GM12878 (cell line): ENCODE results near the gene ZNF146. TPM values are rescaled to one million over a fixed set of nuclear protein-coding genes. Genes with fewer than 3 reads are reported as not detected.

Experiments used
- ATAC-seq: fragments of 200-7000 bp; cut with Tn5 transposase; 3 replicates; pipeline ENCODE4 v1.9.1; 2020; ENCODE audit warnings: mild to moderate bottlenecking, moderate library complexity
- BruUV-seq: library from RNA; stranded (reverse); fragments of 400-500 nt; replicated peaks from 2 replicates; lab custom pipeline; 2021; lab: Mats Ljungman, UMichigan
- CTCF ChIA-PET: fragments of 300-600 bp; sonication (Branson Sonifier 250); formaldehyde crosslinking; extraction: SDS; loops from one replicate; lab custom pipeline; 2021; ENCODE audit warnings: inconsistent platforms; lab: Yijun Ruan, JAX
- POLR2A ChIA-PET: fragments of 350-600 bp; formaldehyde crosslinking; extraction: SDS; loops from one replicate; lab custom pipeline; 2021; ENCODE audit warnings: inconsistent platforms; lab: Charles Lee
- RAD21 ChIA-PET: fragments of 300-600 bp; sonication (Branson Sonifier 250); formaldehyde crosslinking; loops from one replicate; lab custom pipeline; 2023; ENCODE audit warnings: antibody characterized with exemption; ENCODE audit not compliant: unreplicated experiment; lab: Charles Lee
- SMC1A ChIA-PET: fragments of 300-600 bp; sonication (Branson Sonifier 250); formaldehyde crosslinking; loops from one replicate; lab custom pipeline; 2023; ENCODE audit not compliant: unreplicated experiment, uncharacterized antibody; lab: Charles Lee
- DNase-seq: peaks from one replicate; pipeline ENCODE4 v3.0.0-alpha.2; 2011; ENCODE audit warnings: low read depth, low spot score
- FAIRE-seq: peaks from 3 replicates; lab custom pipeline; 2011; peaks lifted over from hg19 to GRCh38; lab: Jason Lieb, UNC
- H2AFZ ChIP-seq: 2 replicates; pipeline ENCODE4 v1.6.0; 2011; ENCODE audit warnings: low read depth, low read length, control low read depth; ENCODE audit not compliant: control insufficient read depth
- H3K27ac ChIP-seq: 2 replicates; pipeline ENCODE4 v1.5.1; 2011; ENCODE audit warnings: control low read depth; ENCODE audit not compliant: control insufficient read depth, insufficient read depth
- H3K27me3 ChIP-seq, 2 experiments: replicated peaks in 1 of 2; 2 replicates each; pipeline versions ENCODE4 v1.6.0 to v1.6.1; 2011; ENCODE audit warnings: low read length in 1 of 2; ENCODE audit not compliant: control insufficient read depth in 2 of 2, insufficient read depth in 2 of 2
- H3K36me3 ChIP-seq, 2 experiments: 2 replicates each; pipeline ENCODE4 v1.5.1; 2011; ENCODE audit warnings: low read length in 1 of 2; ENCODE audit not compliant: control insufficient read depth in 2 of 2, insufficient read depth in 2 of 2
- H3K4me1 ChIP-seq: 2 replicates; pipeline ENCODE4 v1.6.1; 2011; ENCODE audit warnings: mild to moderate bottlenecking, low read length, moderate library complexity, mixed read lengths; ENCODE audit not compliant: control insufficient read depth, insufficient read depth
- H3K4me2 ChIP-seq: 2 replicates; pipeline ENCODE4 v1.6.0; 2011; ENCODE audit warnings: control low read depth; ENCODE audit not compliant: control insufficient read depth, insufficient read depth
- H3K4me3 ChIP-seq: fragments of 200-600 bp; sonication (generic); 2 replicates; pipeline ENCODE4 v1.5.1; 2016
- H3K79me2 ChIP-seq: 2 replicates; pipeline ENCODE4 v1.6.0; 2011; ENCODE audit warnings: low read length; ENCODE audit not compliant: control insufficient read depth, insufficient read depth
- H3K9ac ChIP-seq: 2 replicates; pipeline ENCODE4 v1.8.0; 2011; ENCODE audit warnings: low read length, control low read depth, mixed read lengths; ENCODE audit not compliant: control insufficient read depth, insufficient read depth
- H3K9me3 ChIP-seq: replicated peaks from 3 replicates; pipeline ENCODE4 v1.5.1; 2011; ENCODE audit warnings: mild to moderate bottlenecking, low read length; ENCODE audit not compliant: control insufficient read depth, insufficient read depth
- H4K20me1 ChIP-seq: 2 replicates; pipeline ENCODE4 v1.6.0; 2011; ENCODE audit not compliant: control insufficient read depth, insufficient read depth
- ASH2L ChIP-seq: fragments of 300-600, 200-600 bp; sonication (generic); IDR thresholded peaks from 2 replicates; pipeline ENCODE4 v1.6.1; 2017; ENCODE audit warnings: low read depth, mild to moderate bottlenecking, borderline replicate concordance
- DPF2 ChIP-seq: fragments of 450-650 bp; IDR thresholded peaks from 2 replicates; pipeline ENCODE4 v1.6.1; 2017; ENCODE audit warnings: mild to moderate bottlenecking
- E2F8 ChIP-seq: fragments of 450-650 bp; IDR thresholded peaks from 2 replicates; pipeline ENCODE4 v1.6.1; 2018; ENCODE audit warnings: mild to moderate bottlenecking, low read depth, moderate library complexity; ENCODE audit not compliant: partially characterized antibody
- EGR1 ChIP-seq, 2 experiments: IDR thresholded peaks; 1 replicate in 1 of 2; 2 replicates in 1 of 2; pipeline ENCODE4 v1.6.1; 2011 to 2012; ENCODE audit warnings: low read depth in 2 of 2, low read length in 2 of 2, borderline replicate concordance in 1 of 2, mild to moderate bottlenecking in 1 of 2, moderate library complexity in 1 of 2
- HDGF ChIP-seq: fragments of 450-650 bp; IDR thresholded peaks from 2 replicates; pipeline ENCODE4 v1.6.1; 2016; ENCODE audit warnings: antibody characterized with exemption
- MAX ChIP-seq: IDR thresholded peaks from 2 replicates; pipeline ENCODE4 v1.6.1; 2012; ENCODE audit warnings: low read depth, low read length, improper control_type of control experiment
- MTA3 ChIP-seq: IDR thresholded peaks from 2 replicates; pipeline ENCODE4 v1.6.1; 2012; ENCODE audit warnings: low read length, inconsistent platforms, borderline replicate concordance
- MYC ChIP-seq: IDR thresholded peaks from 2 replicates; pipeline ENCODE4 v1.6.1; 2011; ENCODE audit warnings: mild to moderate bottlenecking, low read length, moderate library complexity, inconsistent platforms; ENCODE audit not compliant: insufficient read depth, insufficient replicate concordance, insufficient read length, severe bottlenecking
- PAX8 ChIP-seq: fragments of 450-650 bp; IDR thresholded peaks from 2 replicates; pipeline ENCODE4 v1.6.1; 2017; ENCODE audit warnings: mild to moderate bottlenecking, moderate library complexity
- PML ChIP-seq: IDR thresholded peaks from 2 replicates; pipeline ENCODE4 v1.6.1; 2012; ENCODE audit warnings: low read length, inconsistent platforms
- RAD21 ChIP-seq: IDR thresholded peaks from 2 replicates; pipeline ENCODE4 v1.6.1; 2011; ENCODE audit warnings: mild to moderate bottlenecking, low read depth, low read length, moderate library complexity; ENCODE audit not compliant: insufficient read depth
- ZBTB11 ChIP-seq: fragments of 450-650 bp; formaldehyde crosslinking; IDR thresholded peaks from 2 replicates; pipeline ENCODE4 v1.5.0; 2022; ENCODE audit warnings: mild to moderate bottlenecking, missing genetic modification characterization
- WGBS: methylation state at CpG from one replicate; pipeline ENCODE4 v1.1.6; 2016; ENCODE audit warnings: low lambda C conversion rate; ENCODE audit not compliant: insufficient replicate concordance, insufficient coverage; ENCODE audit errors: missing lambda C conversion rate; 5-methylcytosine and 5-hydroxymethylcytosine counted together
- in situ Hi-C: fragments of 300-500 bp; cut with MboI; formaldehyde crosslinking; loops from 9 replicates; pipeline ENCODE4 v1.14.3; 2018; ENCODE audit warnings: mixed read lengths
- intact Hi-C: fragments of 100-400 bp; cut with micrococcal nuclease; formaldehyde crosslinking; loops from one replicate; pipeline ENCODE4 v1.14.2; 2022; ENCODE audit not compliant: unreplicated experiment
- polyA plus RNA-seq, 11 experiments: library from polyadenylated mRNA; depleted of rRNA in 4 of 11; unstranded in 6 of 11; stranded (reverse) in 5 of 11; fragments of >200 nt; fragmentation: Nextera tagmentation in 4 of 11; fragmentation: Illumina TruSeq in 1 of 11; extraction: Ambion mirVana in 4 of 11; extraction: Trizol in 1 of 11; gene quantifications; 1 replicate in 1 of 11; 2 replicates in 10 of 11; pipeline versions ENCODE4 v1.2.1 to v1.2.3, GENCODE V29; 2011 to 2016; ENCODE audit warnings: inconsistent platforms in 2 of 11, missing spikeins in 2 of 11, low read depth in 1 of 11
- total RNA-seq, 4 experiments: library from RNA; depleted of rRNA in 3 of 4; stranded (reverse); fragments of >200 nt in 3 of 4; fragmentation: Illumina TruSeq in 1 of 4; extraction: Trizol in 1 of 4; gene quantifications; 2 replicates each; pipeline versions ENCODE4 v1.2.1 to v1.2.3, GENCODE V29; 2013 to 2021
- TF ChIP-seq, protein P1 (sequence below): fragments of 450-650 bp; IDR thresholded peaks from 2 replicates; pipeline ENCODE4 v1.6.1; 2017; ENCODE audit warnings: mild to moderate bottlenecking, moderate library complexity

The ZNF146 gene
- total and polyA plus RNA-seq, 10 of the 15 experiments (the other 5 are each of a cell fraction or from before 2014, with no cell fraction given), result 20.0 to 115 (median 71.2) TPM

DNA sequence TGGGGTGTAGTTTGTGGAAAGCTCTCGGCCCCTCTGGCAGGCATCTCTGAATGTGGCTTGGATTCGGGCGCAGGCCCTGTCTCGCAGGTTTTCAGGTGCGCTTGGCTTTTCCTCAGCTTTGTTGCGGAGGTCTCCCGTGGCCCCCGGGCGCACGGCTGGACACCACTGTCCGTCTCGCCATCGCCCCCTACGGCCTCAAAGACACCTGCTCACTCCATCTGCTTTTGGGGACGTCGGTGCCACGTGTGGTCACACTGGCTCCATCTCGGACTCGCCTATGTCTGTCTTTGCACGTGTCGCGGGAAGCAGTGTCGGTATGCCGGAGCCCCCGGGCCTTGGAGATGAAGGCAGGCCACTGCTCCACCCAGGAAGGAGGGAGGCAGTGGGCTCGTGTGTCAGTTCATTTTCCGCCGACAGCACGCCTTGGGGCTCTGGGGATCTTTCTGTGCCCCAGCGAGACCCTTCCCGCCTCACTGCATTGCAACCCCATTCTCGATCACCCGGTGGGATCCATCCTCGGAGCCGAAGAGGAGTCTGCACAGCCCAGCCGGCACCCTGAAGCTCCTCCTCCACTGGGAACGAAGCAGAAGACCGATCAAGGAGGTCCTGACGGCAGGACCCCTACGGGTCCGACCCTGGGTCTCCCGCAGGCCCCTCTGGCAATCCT is 42.1 kb downstream of the ZNF146 start:
- DNase-seq, result no peak
- SMC1A ChIA-PET, result no interaction called here
- POLR2A ChIA-PET, result no interaction called here
- RAD21 ChIA-PET, result no interaction called here
- Histone ChIP-seq H3K4me3 (no peak overlapping the region), H2AFZ (no peak overlapping the region), H3K4me2 (no peak overlapping the region), H3K9me3 (no peaks in the 10 kb centered on the region; the same call in 2 of the 3 replicates), H3K36me3 (no peaks in the 10 kb centered on the region), H3K4me1 (no peaks in the 10 kb centered on the region), H3K9ac (no peak overlapping the region), H3K27me3 (no peaks in the 10 kb centered on the region), H3K27ac (no peak overlapping the region), H4K20me1 (no peaks in the 10 kb centered on the region), H3K79me2 (no peaks in the 10 kb centered on the region)
- FAIRE-seq, result no peak
- no peak for ATAC-seq
- 81% methylated on average over 39 of the region's 42 CpGs for WGBS
- no peak for TF ChIP-seq EGR1 (IDR thresholded peaks at IDR 0.05; ENCODE audit: borderline replicate concordance in 1 of 2, low read depth in 2 of 2, low read length in 2 of 2)
- no peak for TF ChIP-seq PAX8
- TF ChIP-seq MAX, result no peak
- TF ChIP-seq RAD21, result no peak
- no peak for TF ChIP-seq MTA3
- no peak for TF ChIP-seq HDGF
- TF ChIP-seq ZBTB11 (CRISPR knock-in tag), result no peak
- TF ChIP-seq E2F8, result no peak
- TF ChIP-seq DPF2, result no peak
- TF ChIP-seq, protein P1, sequence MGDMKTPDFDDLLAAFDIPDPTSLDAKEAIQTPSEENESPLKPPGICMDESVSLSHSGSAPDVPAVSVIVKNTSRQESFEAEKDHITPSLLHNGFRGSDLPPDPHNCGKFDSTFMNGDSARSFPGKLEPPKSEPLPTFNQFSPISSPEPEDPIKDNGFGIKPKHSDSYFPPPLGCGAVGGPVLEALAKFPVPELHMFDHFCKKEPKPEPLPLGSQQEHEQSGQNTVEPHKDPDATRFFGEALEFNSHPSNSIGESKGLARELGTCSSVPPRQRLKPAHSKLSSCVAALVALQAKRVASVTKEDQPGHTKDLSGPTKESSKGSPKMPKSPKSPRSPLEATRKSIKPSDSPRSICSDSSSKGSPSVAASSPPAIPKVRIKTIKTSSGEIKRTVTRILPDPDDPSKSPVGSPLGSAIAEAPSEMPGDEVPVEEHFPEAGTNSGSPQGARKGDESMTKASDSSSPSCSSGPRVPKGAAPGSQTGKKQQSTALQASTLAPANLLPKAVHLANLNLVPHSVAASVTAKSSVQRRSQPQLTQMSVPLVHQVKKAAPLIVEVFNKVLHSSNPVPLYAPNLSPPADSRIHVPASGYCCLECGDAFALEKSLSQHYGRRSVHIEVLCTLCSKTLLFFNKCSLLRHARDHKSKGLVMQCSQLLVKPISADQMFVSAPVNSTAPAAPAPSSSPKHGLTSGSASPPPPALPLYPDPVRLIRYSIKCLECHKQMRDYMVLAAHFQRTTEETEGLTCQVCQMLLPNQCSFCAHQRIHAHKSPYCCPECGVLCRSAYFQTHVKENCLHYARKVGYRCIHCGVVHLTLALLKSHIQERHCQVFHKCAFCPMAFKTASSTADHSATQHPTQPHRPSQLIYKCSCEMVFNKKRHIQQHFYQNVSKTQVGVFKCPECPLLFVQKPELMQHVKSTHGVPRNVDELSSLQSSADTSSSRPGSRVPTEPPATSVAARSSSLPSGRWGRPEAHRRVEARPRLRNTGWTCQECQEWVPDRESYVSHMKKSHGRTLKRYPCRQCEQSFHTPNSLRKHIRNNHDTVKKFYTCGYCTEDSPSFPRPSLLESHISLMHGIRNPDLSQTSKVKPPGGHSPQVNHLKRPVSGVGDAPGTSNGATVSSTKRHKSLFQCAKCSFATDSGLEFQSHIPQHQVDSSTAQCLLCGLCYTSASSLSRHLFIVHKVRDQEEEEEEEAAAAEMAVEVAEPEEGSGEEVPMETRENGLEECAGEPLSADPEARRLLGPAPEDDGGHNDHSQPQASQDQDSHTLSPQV, result no peak
- no peak for TF ChIP-seq ASH2L
- no peak for TF ChIP-seq PML
- no peak for TF ChIP-seq MYC
- intact Hi-C loops, result no loop called here
- BruUV-seq, result no TSS peak
- CTCF ChIA-PET, result no interaction called here
- in situ Hi-C loops, result no loop called here
